ENCODE measurements around the gene R3HCC1L.

R3HCC1L gene

GRCh38 chr10:98096731-98097130 lies 37.7 kb upstream of the R3HCC1L start:
- Histone ChIP-seq H2AFZ (ENCODE audit: low read depth, low read length, severe bottlenecking) (no peak overlapping the region), H4K20me1 (ENCODE audit: low read depth, low read length) (no peaks in the 10 kb centered on the region), H3K4me3 (ENCODE audit: insufficient read depth, low read length, poor library complexity, severe bottlenecking) (no peak overlapping the region), H3K4me2 (ENCODE audit: low read depth, low read length, poor library complexity, severe bottlenecking) (no peak overlapping the region), H3F3A (ENCODE audit: insufficient read depth) (no peaks in the 10 kb centered on the region), H3K79me2 (ENCODE audit: insufficient read depth, low read length) (no peaks in the 10 kb centered on the region), H3K36me3 (ENCODE audit: low read length) (no peaks in the 10 kb centered on the region), H3K9ac (ENCODE audit: low read length) (no peak overlapping the region), H3K9me2 (replicated peaks; ENCODE audit: insufficient read depth, low read length) (no peaks in the 10 kb centered on the region), H3K27me3 (ENCODE audit: low read length) (no peaks in the 10 kb centered on the region), H3K9me3 (ENCODE audit: insufficient read depth, low read length) (no peaks in the 10 kb centered on the region), H3K27ac (ENCODE audit: low read depth, low read length) (no peak overlapping the region)
- no peak for TF ChIP-seq CTCF (IDR thresholded peaks at IDR 0.05; ENCODE audit: insufficient read depth, low read length, poor library complexity, severe bottlenecking)
- no peak for TF ChIP-seq EZH2phosphoT487 (conservative IDR thresholded peaks at IDR 0.05; ENCODE audit: low read length)

DNA sequence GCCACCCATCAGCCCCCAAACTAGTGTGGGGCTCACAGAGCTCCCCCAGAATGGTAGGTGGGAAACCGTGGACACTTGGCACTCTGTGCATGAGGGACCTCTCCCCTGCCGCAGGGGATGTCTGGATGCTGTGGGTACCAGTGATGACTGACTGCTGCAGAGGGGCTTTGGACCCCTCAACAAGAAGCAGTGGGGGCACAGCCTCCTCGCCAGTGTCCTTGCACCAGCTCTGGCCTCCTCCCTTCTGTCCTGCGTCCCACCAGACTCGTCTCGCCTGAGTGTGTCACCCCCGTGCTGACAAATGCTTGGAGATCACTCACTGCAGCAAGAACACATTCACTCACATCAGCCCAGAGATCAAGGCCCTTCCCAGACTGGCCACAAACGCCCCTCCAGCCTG lies 37.3 kb upstream of the R3HCC1L start:
- Histone ChIP-seq H4K20me1 (ENCODE audit: low read depth, low read length) (no peaks in the 10 kb centered on the region), H2AFZ (ENCODE audit: low read depth, low read length, severe bottlenecking) (no peak overlapping the region), H3K27ac (ENCODE audit: low read depth, low read length) (no peak overlapping the region), H3K4me2 (ENCODE audit: low read depth, low read length, poor library complexity, severe bottlenecking) (no peak overlapping the region), H3K79me2 (ENCODE audit: insufficient read depth, low read length) (no peaks in the 10 kb centered on the region), H3K9me2 (replicated peaks; ENCODE audit: insufficient read depth, low read length) (no peaks in the 10 kb centered on the region), H3K36me3 (ENCODE audit: low read length) (no peaks in the 10 kb centered on the region), H3K4me3 (ENCODE audit: insufficient read depth, low read length, poor library complexity, severe bottlenecking) (no peak overlapping the region), H3K9me3 (ENCODE audit: insufficient read depth, low read length) (no peaks in the 10 kb centered on the region), H3K27me3 (ENCODE audit: low read length) (no peaks in the 10 kb centered on the region), H3K9ac (ENCODE audit: low read length) (no peak overlapping the region), H3F3A (ENCODE audit: insufficient read depth) (no peaks in the 10 kb centered on the region)
- TF ChIP-seq EZH2phosphoT487 (conservative IDR thresholded peaks at IDR 0.05; ENCODE audit: low read length) (no peak), CTCF (IDR thresholded peaks at IDR 0.05; ENCODE audit: insufficient read depth, low read length, poor library complexity, severe bottlenecking) (no peak)

GRCh38 chr10:98097616-98098015 lies 36.8 kb upstream of the R3HCC1L start:
- no peaks in the 10 kb centered on the region for H3K36me3 ChIP-seq (ENCODE audit: low read length)
- no peak overlapping the region for H2AFZ ChIP-seq (ENCODE audit: low read depth, low read length, severe bottlenecking)
- no peaks in the 10 kb centered on the region for H3K9me3 ChIP-seq (ENCODE audit: insufficient read depth, low read length)
- H3K4me2 ChIP-seq (ENCODE audit: low read depth, low read length, poor library complexity, severe bottlenecking), result no peak overlapping the region
- H3K79me2 ChIP-seq (ENCODE audit: insufficient read depth, low read length), result no peaks in the 10 kb centered on the region
- no peak overlapping the region for H3K9ac ChIP-seq (ENCODE audit: low read length)
- H3K27me3 ChIP-seq (ENCODE audit: low read length), result no peaks in the 10 kb centered on the region
- H3F3A ChIP-seq (ENCODE audit: insufficient read depth), result no peaks in the 10 kb centered on the region
- H3K4me3 ChIP-seq (ENCODE audit: insufficient read depth, low read length, poor library complexity, severe bottlenecking), result no peak overlapping the region
- TF ChIP-seq EZH2phosphoT487 (conservative IDR thresholded peaks at IDR 0.05; ENCODE audit: low read length), result no peak
- no peak for TF ChIP-seq CTCF (IDR thresholded peaks at IDR 0.05; ENCODE audit: insufficient read depth, low read length, poor library complexity, severe bottlenecking)
- no peaks in the 10 kb centered on the region for H3K9me2 ChIP-seq (replicated peaks; ENCODE audit: insufficient read depth, low read length)
- no peaks in the 10 kb centered on the region for H4K20me1 ChIP-seq (ENCODE audit: low read depth, low read length)
- no peak overlapping the region for H3K27ac ChIP-seq (ENCODE audit: low read depth, low read length)

GRCh38 chr10:98098247-98098646 lies 36.2 kb upstream of the R3HCC1L start:
- Histone ChIP-seq H3K79me2 (ENCODE audit: insufficient read depth, low read length) (no peaks in the 10 kb centered on the region), H2AFZ (ENCODE audit: low read depth, low read length, severe bottlenecking) (no peak overlapping the region), H3K9ac (ENCODE audit: low read length) (no peak overlapping the region), H3K27me3 (ENCODE audit: low read length) (no peaks in the 10 kb centered on the region), H3K9me2 (replicated peaks; ENCODE audit: insufficient read depth, low read length) (no peaks in the 10 kb centered on the region), H3K36me3 (ENCODE audit: low read length) (no peaks in the 10 kb centered on the region), H3F3A (ENCODE audit: insufficient read depth) (no peaks in the 10 kb centered on the region), H3K27ac (ENCODE audit: low read depth, low read length) (no peak overlapping the region), H3K4me2 (ENCODE audit: low read depth, low read length, poor library complexity, severe bottlenecking) (no peak overlapping the region), H4K20me1 (ENCODE audit: low read depth, low read length) (no peaks in the 10 kb centered on the region), H3K9me3 (ENCODE audit: insufficient read depth, low read length) (no peaks in the 10 kb centered on the region), H3K4me3 (ENCODE audit: insufficient read depth, low read length, poor library complexity, severe bottlenecking) (no peak overlapping the region)
- no peak for TF ChIP-seq CTCF (IDR thresholded peaks at IDR 0.05; ENCODE audit: insufficient read depth, low read length, poor library complexity, severe bottlenecking)
- TF ChIP-seq EZH2phosphoT487 (conservative IDR thresholded peaks at IDR 0.05; ENCODE audit: low read length), result no peak
